Common myeloid progenitor, CD34-positive (primary cell): Measurements from ENCODE around the gene GPI.

Experiments
- CTCF ChIA-PET: fragments of 350-600 bp; sonication (Branson Sonifier 250); formaldehyde crosslinking; loops from one replicate; lab custom pipeline; 2021; ENCODE audit warnings: antibody characterized with exemption; lab: Charles Lee
- POLR2A ChIA-PET: fragments of 350-600 bp; sonication (Branson Sonifier 250); formaldehyde crosslinking; loops from one replicate; lab custom pipeline; 2021; ENCODE audit warnings: antibody characterized with exemption; lab: Charles Lee
- DNase-seq, 3 donors: peaks; one replicate each; pipeline versions ENCODE4 v3.0.0 to v3.0.0-alpha.2; 2013
- H3K27ac ChIP-seq, 2 experiments: 1 replicate in 1 of 2; 2 replicates in 1 of 2; pipeline ENCODE4 v1.7.0; 2013; ENCODE audit warnings: inconsistent platforms in 2 of 2, low read length in 2 of 2, mild to moderate bottlenecking in 2 of 2, low read depth in 1 of 2, moderate library complexity in 1 of 2; ENCODE audit not compliant: severe bottlenecking in 2 of 2, insufficient read depth in 1 of 2, poor library complexity in 1 of 2
- H3K27me3 ChIP-seq, 5 experiments: replicated peaks in 2 of 5; 1 replicate in 3 of 5; 2 replicates in 2 of 5; pipeline versions ENCODE4 v1.6.1 to v1.7.0; 2013; ENCODE audit warnings: low read length in 4 of 5, mild to moderate bottlenecking in 2 of 5, moderate library complexity in 2 of 5, inconsistent platforms in 1 of 5; ENCODE audit not compliant: insufficient read depth in 5 of 5, control insufficient read depth in 4 of 5
- H3K36me3 ChIP-seq, 4 experiments: 1 replicate in 2 of 4; 2 replicates in 2 of 4; pipeline versions ENCODE4 v1.6.1 to v1.7.0; 2013; ENCODE audit warnings: low read length in 3 of 4, control low read depth in 1 of 4, mild to moderate bottlenecking in 1 of 4; ENCODE audit not compliant: control insufficient read depth in 4 of 4, insufficient read depth in 4 of 4
- H3K4me1 ChIP-seq, 4 experiments: 1 replicate in 3 of 4; 2 replicates in 1 of 4; pipeline versions ENCODE4 v1.6.1 to v1.7.1; 2013; ENCODE audit warnings: low read length in 3 of 4, mild to moderate bottlenecking in 3 of 4, control low read depth in 1 of 4, inconsistent platforms in 1 of 4, moderate library complexity in 1 of 4; ENCODE audit not compliant: control insufficient read depth in 4 of 4, insufficient read depth in 4 of 4; ENCODE audit errors: control extremely low read depth in 1 of 4
- H3K4me3 ChIP-seq, 7 experiments: 1 replicate in 4 of 7; 2 replicates in 3 of 7; pipeline versions ENCODE4 v1.5.1 to v1.7.0; 2013; ENCODE audit warnings: mild to moderate bottlenecking in 7 of 7, low read length in 6 of 7, moderate library complexity in 6 of 7, inconsistent platforms in 2 of 7, low read depth in 2 of 7, control low read depth in 1 of 7; ENCODE audit not compliant: insufficient read depth in 4 of 7, control insufficient read depth in 1 of 7; ENCODE audit errors: extremely low read depth in 1 of 7
- H3K9me3 ChIP-seq, 5 experiments: 1 replicate in 4 of 5; 2 replicates in 1 of 5; pipeline versions ENCODE4 v1.6.1 to v1.7.1; 2013; ENCODE audit warnings: low read length in 4 of 5, mild to moderate bottlenecking in 2 of 5, inconsistent platforms in 1 of 5, low read depth in 1 of 5, moderate library complexity in 1 of 5; ENCODE audit not compliant: control insufficient read depth in 4 of 5, insufficient read depth in 2 of 5; ENCODE audit errors: control extremely low read depth in 1 of 5
- WGBS: methylation state at CpG from one replicate; pipeline ENCODE4 v1.1.5; 2013; ENCODE audit not compliant: insufficient coverage; 5-methylcytosine and 5-hydroxymethylcytosine counted together

Gene GPI

GRCh38 chr19:34436716-34437115 is 71.7 kb downstream of the GPI start:
- no peak overlapping the region for H3K4me3 ChIP-seq
- peaks cover 8 to 65% (median 48%) of the 10 kb centered on the region in 4 experiments for H3K36me3 ChIP-seq
- H3K27me3 ChIP-seq: no peaks in the 10 kb centered on the region
- no peaks in the 10 kb centered on the region for H3K4me1 ChIP-seq
- no peaks in the 10 kb centered on the region for H3K9me3 ChIP-seq
- ChIA-PET POLR2A (no interaction called here), CTCF (interaction anchor here (0.6 to 1.3 kb wide), 2 partner anchors 9 to 26 kb away, joined by 3 to 4 read pairs; no protein-coding TSS in a partner anchor)
- no peak overlapping the region for H3K27ac ChIP-seq
- no peak for DNase-seq
- WGBS: 100% methylated on average over 3 of the region's 3 CpGs

GRCh38 chr19:34448191-34448590 is 83.2 kb downstream of the GPI start:
- Histone ChIP-seq H3K4me1 (no peaks in the 10 kb centered on the region), H3K36me3 (peaks cover 23 to 84% (median 58%) of the 10 kb centered on the region in 4 experiments), H3K9me3 (no peaks in the 10 kb centered on the region), H3K27ac (no peak overlapping the region), H3K4me3 (no peak overlapping the region), H3K27me3 (no peaks in the 10 kb centered on the region)
- POLR2A ChIA-PET: no interaction called here
- CTCF ChIA-PET: interaction anchor here (0.7 kb wide), 1 partner anchor 37 kb away, joined by 3 read pairs; no protein-coding TSS in a partner anchor
- no peak for DNase-seq
- WGBS: 97% methylated on average over 3 of the region's 3 CpGs
